EH (cell line): ENCODE results near the gene ABCB8.

ENCODE experiments used
- DNase-seq: peaks from one replicate; pipeline ENCODE4 v3.0.0-alpha.2; 2015; ENCODE audit warnings: low read depth

ABCB8 gene

GRCh38 chr7:151074817-151075661, 46.8 kb downstream of the ABCB8 start:
- DNase-seq = no peak

GRCh38 chr7:151075662-151075971, 47.4 kb downstream of the ABCB8 start:
- no peak for DNase-seq

GRCh38 chr7:151075978-151076426, 47.8 kb downstream of the ABCB8 start:
- no peak for DNase-seq

GRCh38 chr7:151076863-151077704, 48.8 kb downstream of the ABCB8 start:
- DNase-seq = peak; percentile 30

- no peak for DNase-seq
Observed at GRCh38 chr7:151077705-151078232, 49.5 kb downstream of the ABCB8 start.

GRCh38 chr7:151078233-151079040, 50.2 kb downstream of the ABCB8 start:
- DNase-seq = peak; percentile 45

GRCh38 chr7:151079199-151079910, 51.1 kb downstream of the ABCB8 start:
- no peak for DNase-seq

- DNase-seq = peak; percentile 38
Observed at GRCh38 chr7:151080067-151080521, 51.8 kb downstream of the ABCB8 start.

- peak; percentile 92 for DNase-seq
Observed at GRCh38 chr7:151080522-151081169, 52.4 kb downstream of the ABCB8 start, which contains the start of gene FASTK. TSS of gene FASTK (minus strand) at chr7:151080809. CDS start at chr7:151080766, 43 bp downstream.

GRCh38 chr7:151081170-151082101, 53.2 kb downstream of the ABCB8 start:
- peak; percentile 43 for DNase-seq

GRCh38 chr7:151082141-151083070, 54.2 kb downstream of the ABCB8 start:
- no peak for DNase-seq

- peak; percentile 60 for DNase-seq
Observed at GRCh38 chr7:151083071-151083823, 55.0 kb downstream of the ABCB8 start, which contains the start of gene TMUB1. TSS of gene TMUB1 (minus strand) at chr7:151083493. CDS start at chr7:151082563, 930 bp downstream.

GRCh38 chr7:151083824-151084160, 55.5 kb downstream of the ABCB8 start:
- DNase-seq = no peak

GRCh38 chr7:151085329-151085690, 57.1 kb downstream of the ABCB8 start:
- no peak for DNase-seq

- DNase-seq = peak; percentile 85
Observed at GRCh38 chr7:151085691-151086620, 57.7 kb downstream of the ABCB8 start, which contains the start of gene AGAP3. TSS of gene AGAP3 (plus strand) at chr7:151086475. CDS start at chr7:151086742, 267 bp downstream.

- peak; percentile 43 for DNase-seq
Observed at GRCh38 chr7:151086802-151087244, 58.6 kb downstream of the ABCB8 start.
